HG03432 (cell line): ENCODE results near the gene LIN9.

Experiments
- ATAC-seq: cut with Tn5 transposase; IDR thresholded peaks from one replicate; pipeline ENCODE4 v1.9.1; 2021; ENCODE audit warnings: mild to moderate bottlenecking, moderate library complexity; ENCODE audit not compliant: unreplicated experiment

Gene LIN9

GRCh38 chr1:226181996-226182714, 126.8 kb downstream of the LIN9 start:
- ATAC-seq: no peak
